GM23338 (cell line): ENCODE results near the gene NDE1.

ENCODE experiments used
- CREB1 ChIP-seq: fragments of 250-450 bp; sonication (Bioruptor Pico); IDR thresholded peaks from 2 replicates; pipeline ENCODE4 v1.5.0; 2020; ENCODE audit warnings: low read depth, mild to moderate bottlenecking, moderate library complexity
- ETS1 ChIP-seq: IDR thresholded peaks from 2 replicates; pipeline ENCODE4 v1.6.1; 2016; ENCODE audit warnings: antibody characterized with exemption
- EZH2 ChIP-seq: fragments of 200-600 bp; sonication (generic); IDR thresholded peaks from one replicate; pipeline ENCODE4 v1.8.0; 2017; ENCODE audit warnings: antibody characterized with exemption, mild to moderate bottlenecking, low read depth; ENCODE audit not compliant: unreplicated experiment
- EZH2phosphoT487 ChIP-seq: fragments of 200-600 bp; sonication (generic); IDR thresholded peaks from one replicate; pipeline ENCODE4 v1.8.1; 2018; ENCODE audit warnings: antibody characterized with exemption; ENCODE audit not compliant: unreplicated experiment
- JUNB ChIP-seq: IDR thresholded peaks from one replicate; pipeline ENCODE4 v1.6.1; 2016; ENCODE audit warnings: antibody characterized with exemption; ENCODE audit not compliant: unreplicated experiment
- NANOG ChIP-seq: IDR thresholded peaks from 2 replicates; pipeline ENCODE4 v1.6.1; 2016; ENCODE audit warnings: antibody characterized with exemption, borderline replicate concordance
- POLR2AphosphoS5 ChIP-seq: IDR thresholded peaks from 2 replicates; pipeline ENCODE4 v1.6.1; 2016; ENCODE audit warnings: antibody characterized with exemption, low read depth
- REST ChIP-seq: IDR thresholded peaks from one replicate; pipeline ENCODE4 v1.6.1; 2018; ENCODE audit warnings: antibody characterized with exemption; ENCODE audit not compliant: unreplicated experiment
- STAT1 ChIP-seq: IDR thresholded peaks from one replicate; pipeline ENCODE4 v1.6.1; 2016; ENCODE audit warnings: antibody characterized with exemption; ENCODE audit not compliant: unreplicated experiment
- ZNF114 ChIP-seq: fragments of 250-450 bp; sonication (Bioruptor Pico); IDR thresholded peaks from 2 replicates; pipeline ENCODE4 v1.5.0; 2020; ENCODE audit warnings: mild to moderate bottlenecking, moderate library complexity
- ZNF331 ChIP-seq: fragments of 250-450 bp; sonication (Bioruptor Pico); IDR thresholded peaks from 2 replicates; pipeline ENCODE4 v1.5.0; 2020; ENCODE audit warnings: low read depth, mild to moderate bottlenecking, moderate library complexity
- TF ChIP-seq, protein P1 (sequence below), 2 experiments: fragments of 200-600 bp in 1 of 2; sonication (generic) in 1 of 2; conservative IDR thresholded peaks; 2 replicates each; pipeline versions ENCODE4 v1.5.1 to v1.6.1; 2016 to 2017; ENCODE audit warnings: antibody characterized with exemption in 2 of 2, low read depth in 2 of 2, mild to moderate bottlenecking in 2 of 2, moderate library complexity in 1 of 2
- TF ChIP-seq, protein P2 (sequence below): fragments of 250-450 bp; sonication (Bioruptor Pico); IDR thresholded peaks from 2 replicates; pipeline ENCODE4 v1.5.0; 2020; ENCODE audit warnings: mild to moderate bottlenecking, moderate library complexity

- TF ChIP-seq, protein P1, sequence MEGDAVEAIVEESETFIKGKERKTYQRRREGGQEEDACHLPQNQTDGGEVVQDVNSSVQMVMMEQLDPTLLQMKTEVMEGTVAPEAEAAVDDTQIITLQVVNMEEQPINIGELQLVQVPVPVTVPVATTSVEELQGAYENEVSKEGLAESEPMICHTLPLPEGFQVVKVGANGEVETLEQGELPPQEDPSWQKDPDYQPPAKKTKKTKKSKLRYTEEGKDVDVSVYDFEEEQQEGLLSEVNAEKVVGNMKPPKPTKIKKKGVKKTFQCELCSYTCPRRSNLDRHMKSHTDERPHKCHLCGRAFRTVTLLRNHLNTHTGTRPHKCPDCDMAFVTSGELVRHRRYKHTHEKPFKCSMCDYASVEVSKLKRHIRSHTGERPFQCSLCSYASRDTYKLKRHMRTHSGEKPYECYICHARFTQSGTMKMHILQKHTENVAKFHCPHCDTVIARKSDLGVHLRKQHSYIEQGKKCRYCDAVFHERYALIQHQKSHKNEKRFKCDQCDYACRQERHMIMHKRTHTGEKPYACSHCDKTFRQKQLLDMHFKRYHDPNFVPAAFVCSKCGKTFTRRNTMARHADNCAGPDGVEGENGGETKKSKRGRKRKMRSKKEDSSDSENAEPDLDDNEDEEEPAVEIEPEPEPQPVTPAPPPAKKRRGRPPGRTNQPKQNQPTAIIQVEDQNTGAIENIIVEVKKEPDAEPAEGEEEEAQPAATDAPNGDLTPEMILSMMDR (conservative IDR thresholded peaks at IDR 0.05; ENCODE audit: low read depth in 2 of 2): no peak
- TF ChIP-seq EZH2 (no peak), EZH2phosphoT487 (no peak), REST (no peak), POLR2AphosphoS5 (no peak), CREB1 (no peak), NANOG (no peak), ZNF331 (CRISPR knock-in tag) (no peak), ETS1 (no peak), ZNF114 (CRISPR knock-in tag) (no peak), JUNB (no peak), STAT1 (no peak)
- TF ChIP-seq, protein P2, sequence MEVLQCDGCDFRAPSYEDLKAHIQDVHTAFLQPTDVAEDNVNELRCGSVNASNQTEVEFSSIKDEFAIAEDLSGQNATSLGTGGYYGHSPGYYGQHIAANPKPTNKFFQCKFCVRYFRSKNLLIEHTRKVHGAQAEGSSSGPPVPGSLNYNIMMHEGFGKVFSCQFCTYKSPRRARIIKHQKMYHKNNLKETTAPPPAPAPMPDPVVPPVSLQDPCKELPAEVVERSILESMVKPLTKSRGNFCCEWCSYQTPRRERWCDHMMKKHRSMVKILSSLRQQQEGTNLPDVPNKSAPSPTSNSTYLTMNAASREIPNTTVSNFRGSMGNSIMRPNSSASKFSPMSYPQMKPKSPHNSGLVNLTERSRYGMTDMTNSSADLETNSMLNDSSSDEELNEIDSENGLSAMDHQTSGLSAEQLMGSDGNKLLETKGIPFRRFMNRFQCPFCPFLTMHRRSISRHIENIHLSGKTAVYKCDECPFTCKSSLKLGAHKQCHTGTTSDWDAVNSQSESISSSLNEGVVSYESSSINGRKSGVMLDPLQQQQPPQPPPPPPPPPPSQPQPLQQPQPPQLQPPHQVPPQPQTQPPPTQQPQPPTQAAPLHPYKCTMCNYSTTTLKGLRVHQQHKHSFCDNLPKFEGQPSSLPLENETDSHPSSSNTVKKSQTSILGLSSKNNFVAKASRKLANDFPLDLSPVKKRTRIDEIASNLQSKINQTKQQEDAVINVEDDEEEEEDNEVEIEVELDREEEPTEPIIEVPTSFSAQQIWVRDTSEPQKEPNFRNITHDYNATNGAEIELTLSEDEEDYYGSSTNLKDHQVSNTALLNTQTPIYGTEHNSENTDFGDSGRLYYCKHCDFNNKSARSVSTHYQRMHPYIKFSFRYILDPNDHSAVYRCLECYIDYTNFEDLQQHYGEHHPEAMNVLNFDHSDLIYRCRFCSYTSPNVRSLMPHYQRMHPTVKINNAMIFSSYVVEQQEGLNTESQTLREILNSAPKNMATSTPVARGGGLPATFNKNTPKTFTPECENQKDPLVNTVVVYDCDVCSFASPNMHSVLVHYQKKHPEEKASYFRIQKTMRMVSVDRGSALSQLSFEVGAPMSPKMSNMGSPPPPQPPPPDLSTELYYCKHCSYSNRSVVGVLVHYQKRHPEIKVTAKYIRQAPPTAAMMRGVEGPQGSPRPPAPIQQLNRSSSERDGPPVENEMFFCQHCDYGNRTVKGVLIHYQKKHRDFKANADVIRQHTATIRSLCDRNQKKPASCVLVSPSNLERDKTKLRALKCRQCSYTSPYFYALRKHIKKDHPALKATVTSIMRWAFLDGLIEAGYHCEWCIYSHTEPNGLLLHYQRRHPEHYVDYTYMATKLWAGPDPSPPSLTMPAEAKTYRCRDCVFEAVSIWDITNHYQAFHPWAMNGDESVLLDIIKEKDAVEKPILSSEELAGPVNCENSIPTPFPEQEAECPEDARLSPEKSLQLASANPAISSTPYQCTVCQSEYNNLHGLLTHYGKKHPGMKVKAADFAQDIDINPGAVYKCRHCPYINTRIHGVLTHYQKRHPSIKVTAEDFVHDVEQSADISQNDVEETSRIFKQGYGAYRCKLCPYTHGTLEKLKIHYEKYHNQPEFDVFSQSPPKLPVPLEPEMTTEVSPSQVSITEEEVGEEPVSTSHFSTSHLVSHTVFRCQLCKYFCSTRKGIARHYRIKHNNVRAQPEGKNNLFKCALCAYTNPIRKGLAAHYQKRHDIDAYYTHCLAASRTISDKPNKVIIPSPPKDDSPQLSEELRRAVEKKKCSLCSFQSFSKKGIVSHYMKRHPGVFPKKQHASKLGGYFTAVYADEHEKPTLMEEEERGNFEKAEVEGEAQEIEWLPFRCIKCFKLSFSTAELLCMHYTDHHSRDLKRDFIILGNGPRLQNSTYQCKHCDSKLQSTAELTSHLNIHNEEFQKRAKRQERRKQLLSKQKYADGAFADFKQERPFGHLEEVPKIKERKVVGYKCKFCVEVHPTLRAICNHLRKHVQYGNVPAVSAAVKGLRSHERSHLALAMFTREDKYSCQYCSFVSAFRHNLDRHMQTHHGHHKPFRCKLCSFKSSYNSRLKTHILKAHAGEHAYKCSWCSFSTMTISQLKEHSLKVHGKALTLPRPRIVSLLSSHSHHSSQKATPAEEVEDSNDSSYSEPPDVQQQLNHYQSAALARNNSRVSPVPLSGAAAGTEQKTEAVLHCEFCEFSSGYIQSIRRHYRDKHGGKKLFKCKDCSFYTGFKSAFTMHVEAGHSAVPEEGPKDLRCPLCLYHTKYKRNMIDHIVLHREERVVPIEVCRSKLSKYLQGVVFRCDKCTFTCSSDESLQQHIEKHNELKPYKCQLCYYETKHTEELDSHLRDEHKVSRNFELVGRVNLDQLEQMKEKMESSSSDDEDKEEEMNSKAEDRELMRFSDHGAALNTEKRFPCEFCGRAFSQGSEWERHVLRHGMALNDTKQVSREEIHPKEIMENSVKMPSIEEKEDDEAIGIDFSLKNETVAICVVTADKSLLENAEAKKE (CRISPR knock-in tag): no peak
Observed at GRCh38 chr16:15660203-15660601, 10.2 kb downstream of the NDE1 start.
